ENCODE data around the gene TRIM7.

Gene TRIM7

DNA sequence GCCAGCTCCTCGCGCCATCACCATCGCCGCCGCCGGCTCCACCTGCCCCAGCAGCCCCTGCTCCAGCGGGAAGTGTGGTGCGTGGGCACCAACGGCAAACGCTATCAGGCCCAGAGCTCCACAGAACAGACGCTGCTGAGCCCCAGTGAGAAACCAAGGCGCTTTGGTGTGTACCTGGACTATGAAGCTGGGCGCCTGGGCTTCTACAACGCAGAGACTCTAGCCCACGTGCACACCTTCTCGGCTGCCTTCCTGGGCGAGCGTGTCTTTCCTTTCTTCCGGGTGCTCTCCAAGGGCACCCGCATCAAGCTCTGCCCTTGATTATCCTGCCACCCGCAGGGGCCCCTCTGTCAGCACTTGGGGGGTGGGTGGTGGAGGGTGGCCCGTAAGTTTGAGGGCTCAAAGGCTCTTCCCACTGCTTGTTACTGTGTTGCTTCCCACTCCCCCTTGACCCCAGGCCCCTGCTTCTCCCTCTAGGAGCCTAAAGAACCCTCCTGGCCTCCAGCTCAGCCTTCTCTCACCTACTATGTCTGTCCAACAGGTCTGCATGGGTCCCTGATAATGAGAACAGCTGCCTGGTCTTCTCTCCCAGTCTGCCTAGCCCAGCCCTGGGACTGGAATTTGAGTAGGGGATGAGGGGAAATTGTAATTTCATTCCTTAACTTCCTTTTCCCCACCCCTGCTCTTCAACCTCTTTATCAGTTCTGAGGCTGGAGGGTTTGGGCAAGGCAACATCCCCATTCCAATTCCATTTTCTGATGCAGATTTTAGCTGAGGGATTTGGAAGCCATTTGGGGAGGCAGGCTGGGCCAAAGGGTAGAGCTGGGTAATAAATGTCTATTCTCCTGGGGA lies 29.7 kb upstream of the TRIM7 start:
- intact Hi-C loops (cut with DNase I): no loop called here
- peak in 1 of 42 donors; percentile 9 for DNase-seq

DNA sequence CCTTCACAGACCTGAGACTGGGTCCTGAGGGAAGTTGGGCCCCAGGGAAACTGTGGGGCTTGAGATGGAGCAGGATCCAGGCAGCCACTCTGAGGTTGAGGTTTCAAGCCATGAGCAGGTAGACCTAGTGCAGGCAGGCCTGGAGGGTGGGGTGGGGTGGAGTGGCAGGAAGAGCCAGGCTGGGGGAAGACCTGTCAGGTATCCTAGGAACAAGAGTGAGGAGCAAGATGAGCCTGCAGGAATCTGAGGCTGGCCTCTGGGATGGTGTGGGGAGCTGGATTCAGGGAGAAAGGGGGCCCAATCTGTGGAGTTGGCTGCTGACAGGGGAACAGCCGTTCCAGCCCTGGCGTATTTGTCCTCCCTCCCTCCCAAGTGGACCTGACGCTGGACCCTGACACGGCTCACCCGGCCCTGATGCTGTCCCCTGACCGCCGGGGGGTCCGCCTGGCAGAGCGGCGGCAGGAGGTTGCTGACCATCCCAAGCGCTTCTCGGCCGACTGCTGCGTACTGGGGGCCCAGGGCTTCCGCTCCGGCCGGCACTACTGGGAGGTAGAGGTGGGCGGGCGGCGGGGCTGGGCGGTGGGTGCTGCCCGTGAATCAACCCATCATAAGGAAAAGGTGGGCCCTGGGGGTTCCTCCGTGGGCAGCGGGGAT lies 28.9 kb upstream of the TRIM7 start:
- no peak for DNase-seq
- intact Hi-C loops (cut with DNase I): no loop called here

GRCh38 chr5:181233088-181233800 lies 28.2 kb upstream of the TRIM7 start:
- intact Hi-C loops (cut with DNase I): no loop called here
- DNase-seq: no peak

DNA sequence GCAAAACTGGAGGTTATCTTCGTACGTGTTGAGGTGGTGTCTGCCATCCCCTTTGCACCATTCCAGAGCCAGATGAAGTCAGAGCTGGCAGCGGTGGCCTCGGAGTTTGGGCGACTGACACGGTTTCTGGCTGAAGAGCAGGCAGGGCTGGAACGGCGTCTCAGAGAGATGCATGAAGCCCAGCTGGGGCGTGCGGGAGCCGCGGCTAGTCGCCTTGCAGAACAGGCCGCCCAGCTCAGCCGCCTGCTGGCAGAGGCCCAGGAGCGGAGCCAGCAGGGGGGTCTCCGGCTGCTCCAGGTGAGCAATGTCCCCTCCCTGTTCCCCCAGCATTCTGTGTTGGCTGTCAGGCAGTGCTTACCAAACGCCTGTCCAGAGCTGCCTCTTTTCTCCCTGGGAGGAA lies 27.6 kb upstream of the TRIM7 start:
- no peak for DNase-seq
- intact Hi-C loops (cut with DNase I): no loop called here

- intact Hi-C loops (cut with DNase I): no loop called here
These were observed 26.4 kb upstream of the TRIM7 start for GRCh38 chr5:181231432-181231831.

DNA sequence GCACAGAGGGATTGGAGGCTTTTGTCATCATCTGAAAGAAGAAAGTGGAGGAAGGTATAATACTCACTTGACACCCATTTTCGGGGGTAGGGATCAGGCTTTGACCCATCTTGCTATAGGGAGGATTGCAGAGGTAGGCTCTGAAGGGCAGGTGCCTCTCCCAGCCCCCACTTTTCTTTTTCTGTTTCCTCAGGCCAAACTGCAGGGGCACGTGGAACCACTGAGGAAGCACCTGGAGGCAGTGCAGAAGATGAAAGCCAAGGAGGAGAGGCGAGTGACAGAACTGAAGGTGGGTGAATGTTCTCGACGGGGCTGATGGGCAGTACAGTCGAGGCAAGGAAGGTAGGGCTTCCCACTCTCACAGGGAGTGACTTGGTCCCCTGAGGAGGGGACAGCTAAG lies 25.6 kb upstream of the TRIM7 start:
- no peak for DNase-seq
- intact Hi-C loops (cut with DNase I): no loop called here

More at GRCh38 chr5:181231432-181231831, 26.4 kb upstream of the TRIM7 start:
- DNase-seq: no peak

- intact Hi-C loops (cut with DNase I): no loop called here
- DNase-seq: no peak
These were observed 25.0 kb upstream of the TRIM7 start for GRCh38 chr5:181229996-181230395.

DNA sequence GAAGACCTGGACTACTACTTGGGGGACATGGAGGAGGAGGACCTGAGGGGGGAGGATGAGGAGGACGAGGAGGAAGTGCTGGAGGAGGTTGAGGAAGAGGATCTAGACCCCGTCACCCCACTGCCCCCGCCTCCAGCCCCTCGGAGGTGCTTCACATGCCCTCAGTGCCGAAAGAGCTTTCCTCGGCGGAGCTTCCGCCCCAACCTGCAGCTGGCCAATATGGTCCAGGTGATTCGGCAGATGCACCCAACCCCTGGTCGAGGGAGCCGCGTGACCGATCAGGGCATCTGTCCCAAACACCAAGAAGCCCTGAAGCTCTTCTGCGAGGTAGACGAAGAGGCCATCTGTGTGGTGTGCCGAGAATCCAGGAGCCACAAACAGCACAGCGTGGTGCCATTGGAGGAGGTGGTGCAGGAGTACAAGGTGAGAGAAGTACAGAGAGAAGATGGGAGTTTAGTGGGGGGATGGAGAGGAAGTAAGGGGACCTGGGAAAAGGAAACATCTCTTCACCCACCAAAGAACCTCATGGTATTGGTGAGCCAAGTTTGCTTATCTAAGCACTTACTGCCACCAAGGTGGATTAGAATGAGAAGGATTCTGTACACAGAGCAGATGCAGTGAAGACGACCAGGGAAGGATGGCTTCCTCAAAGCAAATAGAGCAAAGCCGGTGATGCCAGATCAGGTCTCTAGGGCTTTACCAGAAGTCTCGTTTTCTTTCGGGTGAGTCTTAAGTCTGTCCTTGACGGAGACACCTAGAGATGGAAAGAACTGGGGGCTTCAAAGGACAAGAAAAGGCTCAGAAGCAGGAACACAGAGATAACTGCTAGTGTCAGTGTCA lies 19.6 kb upstream of the TRIM7 start:
- peak in 1 of 42 donors; percentile 22 for DNase-seq
- intact Hi-C loops (cut with DNase I): loop anchor here (5.0 kb wide), 1 partner anchor 38 kb away; the partner anchor contains the start of gene TRIM52

DNA sequence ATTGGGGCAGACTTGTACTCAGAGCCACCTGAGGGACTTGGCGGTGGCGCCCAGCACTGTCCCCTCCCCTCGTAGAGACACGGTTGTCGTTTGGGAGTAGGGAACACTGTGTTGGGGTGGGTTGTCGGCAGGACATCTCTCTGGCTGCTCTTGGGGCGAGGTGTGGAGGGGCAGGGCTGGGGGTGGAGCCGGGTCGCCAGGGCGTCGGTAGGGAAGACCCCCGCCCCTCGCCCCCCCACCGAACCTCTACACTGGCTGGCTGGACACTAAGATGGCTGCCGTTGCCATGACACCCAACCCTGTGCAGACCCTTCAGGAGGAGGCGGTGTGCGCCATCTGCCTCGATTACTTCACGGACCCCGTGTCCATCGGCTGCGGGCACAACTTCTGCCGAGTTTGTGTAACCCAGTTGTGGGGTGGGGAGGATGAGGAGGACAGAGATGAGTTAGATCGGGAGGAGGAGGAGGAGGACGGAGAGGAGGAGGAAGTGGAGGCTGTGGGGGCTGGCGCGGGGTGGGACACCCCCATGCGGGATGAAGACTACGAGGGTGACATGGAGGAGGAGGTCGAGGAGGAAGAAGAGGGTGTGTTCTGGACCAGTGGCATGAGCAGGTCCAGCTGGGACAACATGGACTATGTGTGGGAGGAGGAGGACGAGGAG lies 18.9 kb upstream of the TRIM7 start:
- peak in 6 of 42 donors; percentile 33 to 61 (median 44) for DNase-seq
- intact Hi-C loops (cut with DNase I): loop anchor here (1.0 to 5.0 kb wide), 2 partner anchors 20 to 38 kb away; partner anchors contain the start of gene TRIM52

- intact Hi-C loops (cut with DNase I): loop anchor here (1.0 to 5.0 kb wide), 2 partner anchors 21 to 39 kb away; partner anchors contain the start of gene TRIM52
- DNase-seq: peak; percentile 95 to 99 (median 98)
These were observed 18.2 kb upstream of the TRIM7 start, which contains the start of gene TRIM41 for GRCh38 chr5:181223058-181223728. Gene TRIM41, plus strand, starts transcription at chr5:181223281. Its CDS starts 719 bp downstream, at chr5:181224000.

- intact Hi-C loops (cut with DNase I): loop anchor here (1.0 to 5.0 kb wide), 3 partner anchors 22 to 40 kb away; partner anchors contain the start of gene TRIM52
- peak in 2 of 42 donors; percentile 24 to 54 for DNase-seq
These were observed 17.6 kb upstream of the TRIM7 start for GRCh38 chr5:181222630-181223057.

GRCh38 chr5:181221792-181222629 lies 17.0 kb upstream of the TRIM7 start:
- peak; percentile 74 to 99 (median 94) for DNase-seq
- intact Hi-C loops (cut with DNase I): loop anchor here (1.0 to 5.0 kb wide), 2 partner anchors 31 to 40 kb away; partner anchors contain the start of gene TRIM52

DNA sequence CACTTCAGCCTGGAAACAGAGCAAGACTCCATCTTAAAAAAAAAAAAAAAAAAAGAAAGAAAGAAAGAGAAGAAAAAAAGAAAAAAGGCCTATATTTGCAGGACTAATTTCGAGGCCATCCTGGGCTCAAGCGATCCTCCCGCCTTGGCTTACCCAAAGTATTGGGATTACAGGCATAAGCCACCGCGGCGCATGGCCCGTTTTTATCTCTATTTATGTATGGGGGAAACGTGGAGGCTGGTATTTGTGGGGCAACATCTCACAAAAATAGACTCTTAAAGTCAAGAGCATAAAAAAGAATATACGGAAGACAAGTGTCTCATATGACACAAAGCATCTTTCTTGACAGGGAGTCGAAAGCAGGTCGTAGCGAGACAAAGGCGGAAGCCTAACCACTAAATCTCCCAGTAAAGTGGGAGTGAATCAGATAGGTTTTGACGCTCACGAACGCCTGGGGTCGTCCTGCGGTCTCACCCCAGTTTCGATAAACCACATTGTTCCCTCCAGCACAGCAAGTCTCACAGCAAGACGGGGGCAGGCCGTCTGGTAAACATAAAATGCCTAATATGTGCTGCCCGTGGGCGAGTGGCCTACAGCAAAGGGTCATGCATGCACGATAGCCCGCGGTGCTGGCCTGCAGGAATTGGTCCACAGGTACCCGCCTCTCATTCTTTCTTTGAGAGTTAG lies 16.3 kb upstream of the TRIM7 start:
- peak in 6 of 42 donors; percentile 17 to 59 (median 34) for DNase-seq
- intact Hi-C loops (cut with DNase I): loop anchor here (5.0 kb wide), 1 partner anchor 41 kb away; the partner anchor contains the start of gene TRIM52

- no peak for DNase-seq
- intact Hi-C loops (cut with DNase I): loop anchor here (5.0 kb wide), 1 partner anchor 42 kb away; the partner anchor contains the start of gene TRIM52
These were observed 15.2 kb upstream of the TRIM7 start for GRCh38 chr5:181220178-181220515.
